Keratinocyte (primary cell): ENCODE data around the gene ADM2. TPM values are rescaled to one million over a fixed set of nuclear protein-coding genes. Genes with fewer than 3 reads are reported as not detected.

Experiments used
- DNase-seq: peaks from one replicate; pipeline ENCODE4 v3.0.0-alpha.2; 2011; ENCODE audit warnings: low read depth, missing footprints, low spot score
- FAIRE-seq: peaks from 2 replicates; lab custom pipeline; 2011; peaks lifted over from hg19 to GRCh38; lab: Jason Lieb, UNC
- H2AFZ ChIP-seq: 2 replicates; pipeline ENCODE4 v1.6.0; 2012; ENCODE audit warnings: low read length, control low read depth, inconsistent platforms; ENCODE audit not compliant: control insufficient read depth
- H3K27ac ChIP-seq: 2 replicates; pipeline ENCODE4 v1.5.1; 2011; ENCODE audit warnings: low read length; ENCODE audit not compliant: control insufficient read depth, insufficient read depth
- H3K27me3 ChIP-seq: 3 replicates; pipeline ENCODE4 v1.6.0; 2011; ENCODE audit warnings: low read length; ENCODE audit not compliant: control insufficient read depth, insufficient read depth; ENCODE audit errors: extremely low read depth
- H3K36me3 ChIP-seq, 2 experiments: 2 replicates in 1 of 2; 3 replicates in 1 of 2; pipeline ENCODE4 v1.5.1; 2011; ENCODE audit warnings: low read length in 2 of 2, mild to moderate bottlenecking in 1 of 2; ENCODE audit not compliant: control insufficient read depth in 2 of 2, insufficient read depth in 2 of 2; ENCODE audit errors: extremely low read depth in 1 of 2
- H3K4me1 ChIP-seq: 3 replicates; pipeline ENCODE4 v1.5.1; 2011; ENCODE audit warnings: low read length; ENCODE audit not compliant: control insufficient read depth, insufficient read depth; ENCODE audit errors: extremely low read depth
- H3K4me2 ChIP-seq: 3 replicates; pipeline ENCODE4 v1.6.0; 2011; ENCODE audit warnings: low read depth, low read length; ENCODE audit not compliant: control insufficient read depth, insufficient read depth; ENCODE audit errors: extremely low read depth
- H3K4me3 ChIP-seq, 3 experiments: fragments of 200-600 bp in 1 of 3; sonication (generic) in 1 of 3; 2 replicates in 2 of 3; 3 replicates in 1 of 3; pipeline ENCODE4 v1.5.1; 2011 to 2016; ENCODE audit warnings: low read length in 3 of 3, mild to moderate bottlenecking in 3 of 3, control low read depth in 2 of 3, inconsistent platforms in 1 of 3, low read depth in 1 of 3, mixed read lengths in 1 of 3, mixed run types in 1 of 3, moderate library complexity in 1 of 3; ENCODE audit not compliant: control insufficient read depth in 2 of 3, insufficient read depth in 2 of 3; ENCODE audit errors: extremely low read depth in 1 of 3
- H3K79me2 ChIP-seq: 2 replicates; pipeline ENCODE4 v1.6.0; 2012; ENCODE audit warnings: low read length; ENCODE audit not compliant: control insufficient read depth, insufficient read depth
- H3K9ac ChIP-seq: 3 replicates; pipeline ENCODE4 v1.6.0; 2011; ENCODE audit warnings: low read length; ENCODE audit not compliant: control insufficient read depth, insufficient read depth; ENCODE audit errors: extremely low read depth
- H3K9me1 ChIP-seq: 3 replicates; pipeline ENCODE4 v1.6.0; 2011; ENCODE audit warnings: low read length; ENCODE audit not compliant: control insufficient read depth, insufficient read depth; ENCODE audit errors: extremely low read depth
- H3K9me3 ChIP-seq: 2 replicates; pipeline ENCODE4 v1.5.1; 2012; ENCODE audit warnings: low read depth, low read length; ENCODE audit not compliant: control insufficient read depth
- H4K20me1 ChIP-seq: 3 replicates; pipeline ENCODE4 v1.6.0; 2011; ENCODE audit warnings: low read length; ENCODE audit not compliant: control insufficient read depth, insufficient read depth; ENCODE audit errors: extremely low read depth
- CTCF ChIP-seq, 3 experiments: IDR thresholded peaks in 1 of 3; conservative IDR thresholded peaks in 1 of 3; optimal IDR thresholded peaks in 1 of 3; 2 replicates in 2 of 3; 3 replicates in 1 of 3; pipeline versions ENCODE3 to v1.5.1; 2011; ENCODE audit warnings: low read length in 3 of 3, mild to moderate bottlenecking in 3 of 3, moderate library complexity in 2 of 3, control low read depth in 1 of 3, inconsistent platforms in 1 of 3; ENCODE audit not compliant: insufficient read depth in 2 of 3; ENCODE audit errors: extremely low read depth in 1 of 3
- EZH2 ChIP-seq: IDR thresholded peaks from one replicate; pipeline ENCODE4 v1.6.1; 2012; ENCODE audit warnings: inconsistent platforms, mild to moderate bottlenecking, low read length, moderate library complexity
- dilution Hi-C: fragments of 300-500 bp; cut with MboI; formaldehyde crosslinking; loops from one replicate; pipeline ENCODE4 v1.7.0; 2020; ENCODE audit warnings: low sequenced_read_pairs; ENCODE audit not compliant: extremely low pct_ligation_motif_present
- polyA plus RNA-seq, 5 experiments: library from polyadenylated mRNA; depleted of rRNA in 3 of 5; stranded (reverse) in 3 of 5; stranded (forward) in 1 of 5; unstranded in 1 of 5; fragments of >200 nt; gene quantifications; 1 replicate in 1 of 5; 2 replicates in 3 of 5; 3 replicates in 1 of 5; pipeline versions ENCODE4 v1.2.1 to v1.2.3, GENCODE V29; 2011 to 2012; ENCODE audit warnings: missing spikeins in 2 of 5, low read depth in 1 of 5, low replicate concordance in 1 of 5

Gene ADM2
- polyA plus RNA-seq, 1 donor (not counting 4 experiments of a cell fraction or from before 2014, with no cell fraction given), result 0.21 TPM

DNA sequence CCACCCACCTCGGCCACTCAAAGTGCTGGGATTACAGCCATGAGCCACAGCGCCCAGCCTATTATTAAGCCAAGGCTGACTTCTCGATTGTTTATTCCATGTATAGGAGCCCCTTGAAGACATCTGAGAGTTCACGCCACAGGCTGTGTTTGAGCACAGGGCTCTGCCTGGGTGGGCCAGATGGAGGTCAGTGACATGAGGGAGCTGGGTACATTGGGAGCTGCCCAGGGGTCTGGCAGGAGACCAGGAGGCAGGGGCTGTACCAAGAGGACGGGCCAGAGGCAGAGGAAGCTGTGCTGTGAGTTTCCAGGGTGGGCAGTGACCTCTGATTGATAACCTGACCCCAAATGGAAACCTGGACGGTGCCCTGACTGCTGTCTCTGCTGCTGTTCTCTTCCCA is 20.8 kb downstream of the ADM2 start:
- no peak for DNase-seq
- Histone ChIP-seq H3K4me1 (peaks cover 12% of the 10 kb centered on the region), H3K27ac (no peak overlapping the region), H3K9me3 (no peaks in the 10 kb centered on the region), H3K4me3 (no peak overlapping the region), H3K36me3 (peaks cover 6 to 17% of the 10 kb centered on the region in 2 experiments), H2AFZ (no peak overlapping the region), H3K4me2 (no peak overlapping the region), H3K9me1 (no peaks in the 10 kb centered on the region), H3K79me2 (peaks cover 11% of the 10 kb centered on the region), H3K27me3 (no peaks in the 10 kb centered on the region), H4K20me1 (no peaks in the 10 kb centered on the region), H3K9ac (no peak overlapping the region)
- no peak for FAIRE-seq
- dilution Hi-C loops, result no loop called here
- TF ChIP-seq EZH2, result no peak
- no peak for TF ChIP-seq CTCF (optimal IDR thresholded peaks at IDR 0.05 in 1 of 3, IDR thresholded peaks at IDR 0.05 in 1 of 3, conservative IDR thresholded peaks at IDR 0.05 in 1 of 3; ENCODE audit: extremely low read depth in 1 of 3, insufficient read depth in 2 of 3, low read length in 3 of 3)

DNA sequence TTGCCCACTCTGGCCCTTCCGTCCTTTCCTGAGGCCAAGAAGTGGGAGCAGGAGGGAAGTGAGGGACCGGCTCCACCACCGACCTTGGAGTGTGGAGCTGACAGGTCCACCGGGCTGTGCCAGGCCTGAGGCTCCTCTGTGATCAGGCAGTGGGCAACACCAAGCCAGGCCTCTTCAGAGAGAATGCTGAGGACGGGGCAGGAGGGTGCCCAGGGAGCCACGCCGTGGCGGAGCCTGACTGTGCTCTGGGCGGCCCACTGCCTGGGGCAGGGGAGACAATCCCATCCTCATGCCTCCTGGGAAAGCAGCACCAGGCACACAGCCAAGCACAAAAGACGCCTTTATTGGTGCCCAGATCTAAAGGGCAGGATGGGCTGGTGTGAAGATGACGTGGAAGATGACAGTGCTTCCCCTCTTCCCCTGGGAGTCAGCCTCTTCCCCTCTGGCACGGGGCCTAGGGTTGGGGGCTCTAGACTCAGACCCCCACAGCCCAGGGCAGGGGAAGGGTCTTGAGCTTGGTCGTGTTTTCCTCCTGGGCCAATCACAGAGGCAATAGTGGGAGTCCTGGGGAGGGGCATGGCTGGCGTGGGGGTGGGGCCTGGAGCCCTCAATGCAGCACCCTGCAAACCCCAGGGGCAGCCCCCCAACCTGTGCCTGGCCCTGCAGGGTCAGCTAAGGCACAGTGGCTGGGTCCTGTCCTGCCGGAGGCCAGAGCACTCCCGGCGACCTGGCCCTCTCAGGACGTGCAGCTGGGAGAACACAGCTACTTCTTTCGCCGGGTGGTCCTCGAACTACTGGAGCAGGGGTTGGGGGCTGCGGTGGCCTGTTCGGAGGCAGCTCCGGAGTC is 21.5 kb downstream of the ADM2 start:
- H4K20me1 ChIP-seq, result no peaks in the 10 kb centered on the region
- H2AFZ ChIP-seq, result no peak overlapping the region
- H3K27me3 ChIP-seq, result no peaks in the 10 kb centered on the region
- DNase-seq (no peak), FAIRE-seq (no peak)
- no peak overlapping the region for H3K4me3 ChIP-seq
- dilution Hi-C loops, result no loop called here
- H3K9me1 ChIP-seq, result no peaks in the 10 kb centered on the region
- no peak overlapping the region for H3K9ac ChIP-seq
- H3K27ac ChIP-seq, result no peak overlapping the region
- peaks cover 6 to 17% of the 10 kb centered on the region in 2 experiments for H3K36me3 ChIP-seq
- no peak for TF ChIP-seq CTCF (optimal IDR thresholded peaks at IDR 0.05 in 1 of 3, IDR thresholded peaks at IDR 0.05 in 1 of 3, conservative IDR thresholded peaks at IDR 0.05 in 1 of 3; ENCODE audit: extremely low read depth in 1 of 3, insufficient read depth in 2 of 3, low read length in 3 of 3)
- TF ChIP-seq EZH2, result no peak
- no peak overlapping the region for H3K4me2 ChIP-seq
- peaks cover 12% of the 10 kb centered on the region for H3K4me1 ChIP-seq
- peaks cover 13% of the 10 kb centered on the region for H3K79me2 ChIP-seq
- H3K9me3 ChIP-seq, result no peaks in the 10 kb centered on the region
